Stimulated activated CD8-positive, alpha-beta memory T cell treated with anti-CD3 and anti-CD28 coated beads, Interleukin-4, amount 100 ng/mL, for 4 hours (primary cell): ENCODE data around the gene FER.
"Not testable (repeated sequence)": the region's sequence is repeated elsewhere in the genome, so short reads cannot be mapped to it uniquely, and the experiment has no call there.

Experiments
- DNase-seq, 2 donors: peaks; one replicate each; pipeline ENCODE4 v3.0.0-alpha.2; 2020; ENCODE audit warnings: low read depth in 2 of 2, low spot score in 1 of 2

The FER gene

DNA sequence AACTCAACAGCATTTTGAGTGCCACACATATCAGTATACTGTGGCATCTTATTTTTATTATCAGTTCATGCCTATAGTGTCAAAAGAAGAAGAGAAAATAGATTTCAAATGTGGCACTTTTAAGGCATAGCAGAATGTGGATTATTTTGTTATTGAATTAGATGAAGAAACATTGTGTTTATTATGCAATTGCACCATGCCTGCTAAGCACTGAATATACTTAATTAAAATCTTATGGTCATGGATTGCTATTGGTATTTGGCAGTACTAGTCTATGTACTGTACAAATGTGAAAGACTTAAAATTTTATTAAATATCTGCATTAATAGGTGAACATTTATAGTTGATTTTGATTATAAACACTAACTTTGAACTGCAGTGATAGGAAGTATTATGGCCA, 128.8 kb downstream of the FER start:
- DNase-seq = no peak

DNA sequence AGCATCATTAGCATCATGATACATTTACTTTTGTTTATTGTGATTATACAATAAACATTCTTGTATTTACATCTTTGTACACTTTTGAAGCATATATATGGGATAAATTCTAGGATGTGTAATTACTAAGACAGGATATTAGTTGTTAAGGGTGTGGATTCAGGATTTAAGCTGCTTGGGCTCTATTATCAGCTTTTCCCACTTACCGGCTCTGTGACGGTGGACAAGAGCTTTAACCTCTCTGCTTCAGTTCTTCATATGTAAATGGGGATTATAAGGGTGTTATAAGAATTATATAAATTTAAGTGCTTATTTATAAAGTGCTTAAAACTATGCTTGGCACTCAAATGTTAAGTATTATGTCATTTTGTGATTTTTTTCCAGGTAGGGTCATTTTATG, 131.1 kb downstream of the FER start:
- DNase-seq = no peak

DNA sequence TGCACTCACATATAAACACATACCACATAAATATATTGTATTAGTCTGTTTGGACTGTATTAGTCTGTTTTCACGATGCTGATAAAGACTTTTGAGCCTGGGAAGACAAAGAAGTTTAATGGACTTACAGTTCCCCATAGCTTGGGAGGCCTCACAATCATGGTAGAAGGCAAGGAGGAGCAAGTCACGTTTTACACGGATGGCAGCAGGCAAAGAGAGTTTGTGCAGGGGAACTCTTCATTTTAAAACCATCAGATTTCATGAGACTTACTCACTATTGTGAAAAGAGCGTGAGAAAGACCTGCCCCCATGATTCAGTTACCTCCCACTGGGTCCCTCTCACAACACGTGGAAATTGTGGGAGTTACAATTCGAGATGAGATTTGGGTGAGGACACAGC, 133.4 kb downstream of the FER start:
- DNase-seq = no peak

DNA sequence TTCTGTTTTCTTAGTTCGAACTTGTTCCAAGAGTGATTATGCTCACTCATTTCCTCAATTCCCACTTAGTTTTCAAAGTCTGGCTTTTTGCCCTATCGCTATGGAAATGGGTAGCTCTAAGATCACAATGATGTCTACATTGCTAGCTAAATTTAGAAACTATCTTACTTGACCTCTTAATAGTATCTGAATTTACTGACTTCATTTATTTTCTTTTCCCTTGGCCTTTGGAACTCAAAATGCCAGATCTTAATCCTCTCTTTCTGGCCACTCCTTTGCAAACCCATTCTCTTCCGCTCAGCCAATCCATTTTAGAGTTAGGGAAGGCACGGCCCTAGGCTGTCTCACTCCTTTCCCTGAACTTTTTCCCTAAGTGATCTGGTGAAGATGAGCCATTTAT, 137.0 kb downstream of the FER start:
- no peak for DNase-seq

- no peak for DNase-seq
Observed at GRCh38 chr5:108898257-108898656, 150.6 kb downstream of the FER start.

GRCh38 chr5:108898707-108899106, 151.0 kb downstream of the FER start:
- no peak for DNase-seq

DNA sequence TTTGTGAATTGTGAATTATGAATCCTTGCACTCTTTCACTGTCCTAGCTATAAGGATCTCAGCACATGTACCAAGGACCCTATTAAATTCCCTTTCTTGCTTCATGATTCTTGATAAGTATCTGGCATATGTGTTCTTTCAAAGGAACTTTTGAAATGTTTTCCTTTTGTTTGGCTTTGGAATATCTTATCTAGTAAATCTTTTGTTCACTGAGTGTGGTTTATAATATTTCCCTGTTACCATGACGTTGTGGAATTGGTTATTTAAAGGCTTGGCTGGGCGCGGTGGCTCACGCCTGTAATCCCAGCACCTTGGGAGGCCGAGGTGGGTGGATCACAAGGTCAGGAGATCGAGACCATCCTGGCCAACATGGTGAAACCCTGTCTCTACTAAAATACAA, 151.5 kb downstream of the FER start:
- DNase-seq = not testable (repeated sequence)

GRCh38 chr5:108900668-108901067, 153.0 kb downstream of the FER start:
- no peak for DNase-seq

DNA sequence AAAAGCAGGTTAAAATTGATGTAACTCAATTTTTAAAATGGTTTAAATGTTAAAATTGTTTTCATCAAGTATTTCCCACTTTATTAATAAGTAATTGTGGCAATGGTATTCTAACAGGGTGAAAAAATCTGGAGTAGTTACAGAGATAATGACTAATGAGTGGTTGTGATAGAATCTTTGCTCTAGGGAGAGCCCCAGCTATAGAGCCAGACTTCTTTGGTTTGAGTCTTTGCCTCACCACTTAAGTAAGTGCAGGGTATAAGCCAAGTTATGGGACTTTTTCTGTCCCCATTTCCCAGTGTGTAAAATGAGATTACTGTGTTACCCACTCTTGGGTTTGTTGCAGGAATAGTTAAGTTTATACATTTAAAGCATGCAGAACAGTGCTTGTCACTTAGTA, 158.1 kb downstream of the FER start:
- no peak for DNase-seq

DNA sequence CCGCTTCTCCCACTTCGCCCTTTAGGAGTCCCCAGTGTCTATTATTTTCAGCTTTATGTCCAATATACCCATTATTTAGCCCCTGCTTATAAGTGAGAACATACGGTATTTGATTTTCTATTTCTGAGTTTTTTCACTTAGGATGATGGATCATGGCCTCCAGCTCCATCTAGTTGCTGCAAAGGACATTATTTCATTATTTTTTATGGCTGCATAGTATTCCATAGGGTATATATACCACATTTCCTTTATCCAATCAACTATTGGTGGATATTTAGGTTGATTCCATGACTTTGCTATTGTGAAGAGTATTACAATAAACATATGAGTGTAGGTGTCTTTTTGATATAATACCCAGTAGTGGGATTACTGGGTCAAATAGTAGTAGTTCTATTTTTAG, 162.9 kb downstream of the FER start:
- DNase-seq = no peak

DNA sequence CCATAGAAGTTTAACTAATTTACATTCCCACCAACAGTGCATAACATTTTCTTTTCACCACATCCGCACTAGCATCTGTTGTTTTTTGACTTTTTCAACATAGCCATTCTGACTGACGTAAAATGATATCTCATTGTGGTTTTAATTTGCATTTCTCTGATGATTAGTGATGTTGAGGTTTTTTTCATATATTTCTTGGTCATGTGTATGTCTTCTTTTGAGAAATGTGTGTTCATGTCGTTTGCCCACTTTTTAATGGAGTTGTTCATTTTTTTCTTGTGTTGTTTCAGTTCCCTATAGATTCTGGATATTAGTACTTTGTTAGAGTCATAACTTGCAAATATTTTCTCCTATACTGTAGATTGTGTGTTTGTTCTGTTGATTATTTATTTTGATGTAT, 163.4 kb downstream of the FER start:
- no peak for DNase-seq

- DNase-seq = no peak
Observed at GRCh38 chr5:108917596-108917995, 169.9 kb downstream of the FER start.

- no peak for DNase-seq
Observed at GRCh38 chr5:108919591-108920326, 172.1 kb downstream of the FER start.

- no peak for DNase-seq
Observed at GRCh38 chr5:108924457-108924961, 176.8 kb downstream of the FER start.

GRCh38 chr5:108925073-108925472, 177.4 kb downstream of the FER start:
- DNase-seq = no peak

DNA sequence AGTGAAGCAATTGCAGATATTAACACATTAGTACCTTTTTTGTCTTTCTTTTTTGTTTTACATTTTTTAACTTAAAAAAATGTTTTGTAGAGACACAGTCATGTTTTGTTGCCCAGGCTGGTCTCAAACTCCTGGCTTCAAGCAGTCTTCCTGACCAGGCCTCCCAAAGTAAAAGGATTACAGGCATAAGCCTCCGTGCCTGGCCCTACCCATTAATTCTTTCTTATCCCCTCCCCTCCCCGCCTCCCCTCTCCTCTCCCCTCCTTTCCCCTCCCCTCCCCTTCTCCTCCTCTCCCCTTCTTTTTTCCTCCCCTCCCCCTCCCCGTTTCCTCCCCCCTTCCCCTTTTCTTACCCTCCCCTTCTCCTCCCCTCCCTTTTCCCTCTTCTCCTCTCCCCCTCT, 182.4 kb downstream of the FER start:
- no peak for DNase-seq

DNA sequence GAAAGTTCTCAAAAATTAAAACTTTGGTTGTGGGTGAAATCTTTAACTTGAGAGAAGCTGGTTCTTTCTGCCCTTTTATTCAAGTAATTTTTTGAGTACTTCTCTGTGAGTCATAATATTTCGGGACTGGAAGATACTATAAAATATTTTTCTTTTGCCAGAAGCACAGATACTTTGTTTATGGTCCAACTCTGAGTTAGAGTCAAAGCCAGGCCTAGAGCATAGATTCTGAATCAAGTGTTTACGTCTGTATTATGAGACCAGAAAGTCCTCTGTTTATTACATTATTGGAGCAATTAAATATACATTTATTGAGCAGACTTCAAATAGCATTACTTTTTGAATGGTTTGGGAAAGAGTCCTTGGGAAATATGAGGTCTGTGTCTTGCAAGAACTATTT, 187.9 kb downstream of the FER start:
- DNase-seq = no peak

DNA sequence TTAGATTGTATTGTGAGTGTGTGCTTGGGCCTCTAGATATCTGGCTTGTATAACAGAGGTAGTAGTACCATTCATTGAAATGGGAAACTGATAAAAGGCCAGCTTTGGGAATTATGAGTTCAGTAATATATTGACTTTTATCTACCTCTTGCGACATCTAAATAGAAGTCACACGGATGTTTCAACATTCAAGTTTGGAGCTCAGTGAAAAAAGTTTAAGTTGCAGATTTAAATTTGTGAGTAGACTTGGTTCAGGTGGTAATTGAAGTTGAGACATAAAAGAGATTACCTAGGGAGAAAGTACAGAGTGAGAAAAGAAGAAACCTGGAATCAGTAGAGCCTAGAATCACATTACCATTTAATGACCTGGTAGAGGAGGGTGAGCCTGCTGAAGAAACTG, 189.5 kb downstream of the FER start:
- no peak for DNase-seq

GRCh38 chr5:108940506-108940905, 192.8 kb downstream of the FER start:
- DNase-seq = no peak

- no peak for DNase-seq
Observed at GRCh38 chr5:108941746-108942145, 194.0 kb downstream of the FER start.

DNA sequence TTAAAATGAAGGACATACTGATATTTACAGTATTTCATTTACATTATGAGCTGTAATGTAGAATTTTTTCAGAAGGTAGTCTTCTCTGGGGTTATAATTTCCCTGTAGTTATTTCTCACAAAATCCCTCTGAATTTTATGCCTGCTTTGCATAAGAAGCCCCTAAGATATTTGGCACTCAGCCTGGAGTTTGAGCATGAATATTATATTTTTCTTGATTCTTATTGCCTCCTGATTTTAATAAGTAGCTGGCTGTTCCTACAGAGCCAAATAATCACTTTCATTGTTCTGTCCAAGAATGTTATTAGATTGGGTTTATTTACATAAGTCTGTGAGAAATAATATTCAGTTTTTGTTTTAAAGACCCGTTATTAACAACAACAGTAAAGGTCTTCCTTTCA, 195.0 kb downstream of the FER start:
- no peak for DNase-seq

- no peak for DNase-seq
Observed at GRCh38 chr5:108945094-108945493, 197.4 kb downstream of the FER start.

GRCh38 chr5:108946008-108946407, 198.3 kb downstream of the FER start:
- DNase-seq = no peak
